GM06990 (cell line): ENCODE measurements around the gene RNF13.

Source experiments
- DNase-seq: peaks from one replicate; pipeline ENCODE4 v3.0.0-alpha.2; 2011; ENCODE audit not compliant: insufficient read length; ENCODE audit errors: extremely low read depth
- H3K27me3 ChIP-seq: replicated peaks from 2 replicates; pipeline ENCODE4 v1.6.0; 2011; ENCODE audit warnings: low read length; ENCODE audit not compliant: control insufficient read depth, insufficient read depth
- H3K36me3 ChIP-seq: 2 replicates; pipeline ENCODE4 v1.5.1; 2011; ENCODE audit warnings: low read length; ENCODE audit not compliant: control insufficient read depth, insufficient read depth
- H3K4me3 ChIP-seq: replicated peaks from 2 replicates; pipeline ENCODE4 v1.5.1; 2011; ENCODE audit warnings: low read depth, mild to moderate bottlenecking, control low read depth, low read length
- CTCF ChIP-seq: IDR thresholded peaks from 2 replicates; pipeline ENCODE4 v1.5.1; 2011; ENCODE audit warnings: low read length, control low read depth, mild to moderate bottlenecking, inconsistent platforms; ENCODE audit not compliant: insufficient read depth, poor library complexity, severe bottlenecking

Gene RNF13

GRCh38 chr3:149917124-149917667 lies 104.2 kb downstream of the RNF13 start:
- Histone ChIP-seq H3K27me3 (no peaks in the 10 kb centered on the region), H3K36me3 (no peaks in the 10 kb centered on the region), H3K4me3 (no peak overlapping the region)
- no peak for TF ChIP-seq CTCF
- DNase-seq, result no peak

- no peaks in the 10 kb centered on the region for H3K36me3 ChIP-seq
- TF ChIP-seq CTCF, result no peak
These were observed 106.5 kb downstream of the RNF13 start for GRCh38 chr3:149919509-149919908.

GRCh38 chr3:149920119-149920518 lies 107.1 kb downstream of the RNF13 start:
- TF ChIP-seq CTCF, result no peak
- Histone ChIP-seq H3K27me3 (no peaks in the 10 kb centered on the region), H3K36me3 (no peaks in the 10 kb centered on the region), H3K4me3 (no peak overlapping the region)
- no peak for DNase-seq

More at GRCh38 chr3:149919509-149919908, 106.5 kb downstream of the RNF13 start:
- DNase-seq, result no peak
- Histone ChIP-seq H3K4me3 (no peak overlapping the region), H3K27me3 (no peaks in the 10 kb centered on the region)

- Histone ChIP-seq H3K36me3 (no peaks in the 10 kb centered on the region), H3K27me3 (no peaks in the 10 kb centered on the region), H3K4me3 (no peak overlapping the region)
- no peak for TF ChIP-seq CTCF
- no peak for DNase-seq
These were observed 120.0 kb downstream of the RNF13 start for GRCh38 chr3:149933008-149933407.

GRCh38 chr3:149933858-149934257 lies 120.8 kb downstream of the RNF13 start:
- no peak for TF ChIP-seq CTCF
- Histone ChIP-seq H3K36me3 (no peaks in the 10 kb centered on the region), H3K4me3 (no peak overlapping the region), H3K27me3 (no peaks in the 10 kb centered on the region)
- no peak for DNase-seq

- no peaks in the 10 kb centered on the region for H3K27me3 ChIP-seq
- no peak for DNase-seq
- no peak for TF ChIP-seq CTCF
These were observed 121.5 kb downstream of the RNF13 start for GRCh38 chr3:149934524-149934923.

More at GRCh38 chr3:149934524-149934923, 121.5 kb downstream of the RNF13 start:
- Histone ChIP-seq H3K36me3 (no peaks in the 10 kb centered on the region), H3K4me3 (no peak overlapping the region)
